ENCODE measurements around the gene LAMA3. TPM values are rescaled to one million over a fixed set of nuclear protein-coding genes. Genes with fewer than 3 reads are reported as not detected.

Gene LAMA3
- total and polyA plus RNA-seq, 2 of the 13 experiments (the other 11 are each of a cell fraction or from before 2014, with no cell fraction given): 0.45 to 2.2 TPM

- H3K4me1 ChIP-seq (ENCODE audit: insufficient read depth, low read length): no peaks in the 10 kb centered on the region
- in situ Hi-C loops (cut with HindIII; ENCODE audit: extremely low pct_ligation_motif_present, low pct_unique_long_range_greater_than_20kb) (loop anchor here (5.0 to 10.0 kb wide), 2 partner anchors 83 to 190 kb away; no protein-coding TSS in a partner anchor), intact Hi-C loops (cut with micrococcal nuclease; ENCODE audit: unreplicated experiment) (loop anchor here (5.0 to 10.0 kb wide), 3 partner anchors 63 to 412 kb away; no protein-coding TSS in a partner anchor)
- no TSS peak for BruUV-seq (replicated peaks)
- TF ChIP-seq CREB1 (IDR thresholded peaks at IDR 0.05) (no peak), CREB1 (CRISPR knock-in tag; IDR thresholded peaks at IDR 0.05) (no peak), FOXM1 (CRISPR knock-in tag; IDR thresholded peaks at IDR 0.05) (no peak), ZNF883 (CRISPR knock-in tag; IDR thresholded peaks at IDR 0.05; ENCODE audit: not compliant biosample characterization) (no peak), ZNF678 (CRISPR knock-in tag; IDR thresholded peaks at IDR 0.05) (no peak), ZNF691 (CRISPR knock-in tag; IDR thresholded peaks at IDR 0.05; ENCODE audit: borderline replicate concordance, low read depth) (no peak), KLF6 (CRISPR knock-in tag; IDR thresholded peaks at IDR 0.05) (no peak)
- TF ChIP-seq, protein P1, sequence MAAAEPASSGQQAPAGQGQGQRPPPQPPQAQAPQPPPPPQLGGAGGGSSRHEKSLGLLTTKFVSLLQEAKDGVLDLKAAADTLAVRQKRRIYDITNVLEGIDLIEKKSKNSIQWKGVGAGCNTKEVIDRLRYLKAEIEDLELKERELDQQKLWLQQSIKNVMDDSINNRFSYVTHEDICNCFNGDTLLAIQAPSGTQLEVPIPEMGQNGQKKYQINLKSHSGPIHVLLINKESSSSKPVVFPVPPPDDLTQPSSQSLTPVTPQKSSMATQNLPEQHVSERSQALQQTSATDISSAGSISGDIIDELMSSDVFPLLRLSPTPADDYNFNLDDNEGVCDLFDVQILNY (CRISPR knock-in tag; conservative IDR thresholded peaks at IDR 0.05): no peak
- H3K36me3 ChIP-seq (replicated peaks in 1 of 2; ENCODE audit: control insufficient read depth in 1 of 2, insufficient read depth in 2 of 2, low read length in 2 of 2): no peaks in the 10 kb centered on the region
- no peaks in the 10 kb centered on the region for H3K79me2 ChIP-seq (ENCODE audit: insufficient read depth, low read length)
- CTCF ChIA-PET (ENCODE audit: low intra/inter-chr PET ratio, low total read pairs): no interaction called here
- H3K27ac ChIP-seq (ENCODE audit: extremely low read length, insufficient read depth, low read length): no peak overlapping the region
- no peak for DNase-seq (ENCODE audit: low spot score)
- POLR2A ChIA-PET: no interaction called here
- no peak for FAIRE-seq
- H4K20me1 ChIP-seq (ENCODE audit: insufficient read depth, low read length): no peaks in the 10 kb centered on the region
- no peaks in the 10 kb centered on the region; the same call in 1 of the 2 replicates for H3K9me3 ChIP-seq (ENCODE audit: low read length)
- peaks cover 2 to 7% of the 10 kb centered on the region in 2 experiments; a peak in 3 of 5 replicates for H3K27me3 ChIP-seq (ENCODE audit: control insufficient read depth in 1 of 2, insufficient read depth in 2 of 2, low read length in 2 of 2)
- H3K4me3 ChIP-seq (replicated peaks in 1 of 3; ENCODE audit: insufficient read depth in 1 of 3, low read depth in 2 of 3, low read length in 3 of 3): no peak overlapping the region
- no peak overlapping the region for H3K9ac ChIP-seq (ENCODE audit: insufficient read depth, low read depth, low read length)
- no peak for ATAC-seq
- H3K4me2 ChIP-seq (ENCODE audit: low read depth, low read length): no peak overlapping the region
- H2AFZ ChIP-seq (ENCODE audit: low read length): no peak overlapping the region
These were observed 15.6 kb downstream of the LAMA3 start for GRCh38 chr18:23704806-23705205.
